GM23248 (cell line): Measurements from ENCODE around the gene NIP7.

Experiments used
- EZH2 ChIP-seq: fragments of 200-600 bp; sonication (generic); IDR thresholded peaks from 2 replicates; pipeline ENCODE4 v1.6.1; 2018; ENCODE audit warnings: antibody characterized with exemption, mild to moderate bottlenecking; ENCODE audit not compliant: insufficient read depth, poor library complexity, severe bottlenecking
- EZH2phosphoT487 ChIP-seq: fragments of 200-600 bp; sonication (generic); IDR thresholded peaks from 2 replicates; pipeline ENCODE4 v1.6.1; 2018; ENCODE audit warnings: antibody characterized with exemption, moderate library complexity, mild to moderate bottlenecking, low read depth; ENCODE audit not compliant: insufficient read depth

DNA sequence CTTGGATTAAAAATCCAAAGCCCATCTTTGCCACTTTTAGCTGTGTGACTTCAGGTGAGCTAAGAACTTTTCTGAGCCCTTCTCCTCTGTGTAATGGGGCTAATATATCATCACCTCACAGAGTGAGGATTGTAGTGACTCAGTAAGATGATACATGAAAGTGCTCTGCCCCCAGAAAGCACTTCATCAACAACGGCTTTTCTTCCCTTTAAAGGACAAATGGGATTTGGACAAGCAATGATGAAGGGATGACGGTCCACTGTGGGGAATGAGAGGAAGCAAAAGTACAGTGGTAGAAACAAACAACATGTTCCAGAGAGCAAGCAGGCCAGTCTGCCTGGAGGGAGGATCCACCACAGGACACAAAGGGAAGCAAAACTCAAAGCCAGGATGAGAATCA is 26.3 kb downstream of the NIP7 start:
- TF ChIP-seq EZH2 (no peak), EZH2phosphoT487 (no peak)
